HG03565 (cell line): Measurements from ENCODE around the gene CLEC16A.

Experiments
- ATAC-seq: cut with Tn5 transposase; IDR thresholded peaks from one replicate; pipeline ENCODE4 v1.9.1; 2021; ENCODE audit warnings: mild to moderate bottlenecking, moderate library complexity; ENCODE audit not compliant: unreplicated experiment

CLEC16A gene, protein sequence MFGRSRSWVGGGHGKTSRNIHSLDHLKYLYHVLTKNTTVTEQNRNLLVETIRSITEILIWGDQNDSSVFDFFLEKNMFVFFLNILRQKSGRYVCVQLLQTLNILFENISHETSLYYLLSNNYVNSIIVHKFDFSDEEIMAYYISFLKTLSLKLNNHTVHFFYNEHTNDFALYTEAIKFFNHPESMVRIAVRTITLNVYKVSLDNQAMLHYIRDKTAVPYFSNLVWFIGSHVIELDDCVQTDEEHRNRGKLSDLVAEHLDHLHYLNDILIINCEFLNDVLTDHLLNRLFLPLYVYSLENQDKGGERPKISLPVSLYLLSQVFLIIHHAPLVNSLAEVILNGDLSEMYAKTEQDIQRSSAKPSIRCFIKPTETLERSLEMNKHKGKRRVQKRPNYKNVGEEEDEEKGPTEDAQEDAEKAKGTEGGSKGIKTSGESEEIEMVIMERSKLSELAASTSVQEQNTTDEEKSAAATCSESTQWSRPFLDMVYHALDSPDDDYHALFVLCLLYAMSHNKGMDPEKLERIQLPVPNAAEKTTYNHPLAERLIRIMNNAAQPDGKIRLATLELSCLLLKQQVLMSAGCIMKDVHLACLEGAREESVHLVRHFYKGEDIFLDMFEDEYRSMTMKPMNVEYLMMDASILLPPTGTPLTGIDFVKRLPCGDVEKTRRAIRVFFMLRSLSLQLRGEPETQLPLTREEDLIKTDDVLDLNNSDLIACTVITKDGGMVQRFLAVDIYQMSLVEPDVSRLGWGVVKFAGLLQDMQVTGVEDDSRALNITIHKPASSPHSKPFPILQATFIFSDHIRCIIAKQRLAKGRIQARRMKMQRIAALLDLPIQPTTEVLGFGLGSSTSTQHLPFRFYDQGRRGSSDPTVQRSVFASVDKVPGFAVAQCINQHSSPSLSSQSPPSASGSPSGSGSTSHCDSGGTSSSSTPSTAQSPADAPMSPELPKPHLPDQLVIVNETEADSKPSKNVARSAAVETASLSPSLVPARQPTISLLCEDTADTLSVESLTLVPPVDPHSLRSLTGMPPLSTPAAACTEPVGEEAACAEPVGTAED

DNA sequence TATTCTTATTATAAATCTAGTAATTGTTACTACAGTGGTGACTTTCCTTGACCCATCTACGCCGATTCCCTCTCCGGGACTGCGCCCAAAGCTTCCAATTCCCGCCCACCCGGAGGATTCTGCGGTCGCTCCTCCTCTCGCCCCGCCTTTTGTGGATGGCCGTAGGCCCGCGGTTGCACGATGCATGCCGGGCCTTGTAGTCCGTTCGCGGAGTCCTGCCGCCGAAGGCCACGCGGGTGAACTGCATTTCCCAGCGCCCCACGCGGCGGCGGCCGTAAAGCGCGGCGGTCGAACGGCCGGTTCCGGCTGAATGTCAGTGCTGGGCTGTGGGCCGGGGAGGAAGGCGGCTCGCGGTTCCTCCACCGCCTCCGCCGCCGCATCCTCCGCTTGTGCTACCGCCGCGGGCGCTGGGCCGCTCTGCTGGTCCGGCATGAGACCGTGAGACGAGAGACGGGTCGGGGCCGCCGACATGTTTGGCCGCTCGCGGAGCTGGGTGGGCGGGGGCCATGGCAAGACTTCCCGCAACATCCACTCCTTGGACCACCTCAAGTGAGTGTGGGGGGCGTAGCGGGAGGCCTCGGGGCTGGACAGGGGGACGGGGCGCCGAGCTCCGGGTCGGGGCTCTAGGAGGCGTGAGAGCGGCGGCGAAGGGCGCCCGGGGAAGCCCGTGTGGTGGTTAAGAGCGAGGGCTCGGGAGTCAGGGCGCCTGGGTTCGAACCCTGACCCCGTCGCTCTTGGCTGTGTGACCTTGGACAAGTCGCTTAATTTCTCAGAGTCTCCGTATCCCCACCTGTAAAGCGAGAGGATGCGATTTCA is at the start of gene CLEC16A:
Gene CLEC16A (plus strand): TSS at position 316 of the 816 bp plus-strand sequence. CDS start 154 bp downstream, at position 470.
- ATAC-seq: peak; percentile 70

DNA sequence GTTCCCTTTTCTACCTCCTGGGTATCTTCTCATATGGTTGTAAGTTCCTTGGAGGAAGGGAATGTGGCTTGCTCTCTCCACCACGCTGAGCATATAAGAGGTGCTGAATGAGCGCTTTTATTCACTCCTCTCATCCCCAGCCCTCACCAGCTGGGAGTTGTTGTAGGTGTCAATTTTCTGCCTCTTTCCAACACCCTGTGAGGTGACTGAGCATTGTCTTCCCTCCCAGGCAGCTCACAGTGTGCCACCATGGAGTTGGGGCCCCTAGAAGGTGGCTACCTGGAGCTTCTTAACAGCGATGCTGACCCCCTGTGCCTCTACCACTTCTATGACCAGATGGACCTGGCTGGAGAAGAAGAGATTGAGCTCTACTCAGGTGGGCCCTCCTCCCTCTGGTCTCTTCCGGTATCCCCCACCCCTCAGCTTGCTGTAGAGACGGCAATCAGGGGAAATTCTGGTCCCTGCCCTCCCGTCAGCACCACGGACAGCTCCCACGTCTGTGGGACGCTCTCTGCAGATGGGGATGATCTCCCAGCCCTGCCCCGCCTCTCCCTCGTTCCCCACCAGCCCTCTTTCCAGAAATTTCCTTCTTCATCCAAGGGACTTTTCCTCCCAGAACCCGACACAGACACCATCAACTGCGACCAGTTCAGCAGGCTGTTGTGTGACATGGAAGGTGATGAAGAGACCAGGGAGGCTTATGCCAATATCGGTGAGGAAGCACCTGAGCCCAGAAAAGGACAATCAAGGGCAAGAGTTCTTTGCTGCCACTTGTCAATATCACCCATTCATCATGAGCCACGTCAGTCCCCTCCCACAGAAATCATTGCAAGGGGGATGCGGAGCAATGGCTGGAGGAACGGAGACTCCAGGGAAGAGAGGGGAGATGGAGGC is 49.1 kb upstream of the CLEC16A start:
- ATAC-seq: no peak

DNA sequence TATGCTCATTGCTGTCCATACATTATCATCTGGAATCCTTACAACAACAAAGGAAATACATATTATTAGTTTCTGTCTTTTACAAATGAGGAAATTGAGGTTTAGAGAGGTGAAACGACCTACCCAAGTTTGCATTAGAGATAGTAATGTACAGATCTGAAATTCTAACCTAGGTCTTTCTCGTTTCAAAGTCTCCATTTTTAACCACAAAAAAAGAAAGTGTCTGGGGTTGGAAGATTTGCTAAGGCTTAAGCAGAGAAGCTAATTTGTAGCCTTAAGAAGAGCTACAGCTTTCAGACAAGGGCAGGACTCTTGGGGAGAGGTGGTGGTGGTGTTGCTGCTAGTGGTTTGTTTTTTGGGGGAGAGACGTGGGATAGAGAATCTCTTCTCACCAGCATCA is 48.2 kb upstream of the CLEC16A start:
- ATAC-seq: no peak

DNA sequence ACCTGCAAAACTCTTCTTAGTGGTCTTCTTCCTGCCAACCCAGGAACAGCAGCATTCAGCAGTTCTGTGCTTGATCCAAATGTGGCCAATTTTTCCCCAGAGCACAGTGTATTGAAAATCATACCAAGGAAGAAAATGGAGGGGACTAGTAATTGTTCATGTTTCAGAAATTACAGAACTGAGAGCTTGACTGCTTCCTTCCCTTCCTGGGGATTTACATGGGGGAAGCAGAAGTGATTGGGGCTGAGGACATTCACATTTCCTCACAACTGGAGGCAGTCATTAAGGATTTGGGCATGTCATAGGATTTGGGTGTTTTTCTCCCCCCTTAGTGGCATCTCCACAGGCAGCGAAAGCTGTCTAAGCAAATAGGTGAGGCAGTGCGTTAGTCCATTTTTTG is 47.6 kb upstream of the CLEC16A start:
- ATAC-seq: no peak

DNA sequence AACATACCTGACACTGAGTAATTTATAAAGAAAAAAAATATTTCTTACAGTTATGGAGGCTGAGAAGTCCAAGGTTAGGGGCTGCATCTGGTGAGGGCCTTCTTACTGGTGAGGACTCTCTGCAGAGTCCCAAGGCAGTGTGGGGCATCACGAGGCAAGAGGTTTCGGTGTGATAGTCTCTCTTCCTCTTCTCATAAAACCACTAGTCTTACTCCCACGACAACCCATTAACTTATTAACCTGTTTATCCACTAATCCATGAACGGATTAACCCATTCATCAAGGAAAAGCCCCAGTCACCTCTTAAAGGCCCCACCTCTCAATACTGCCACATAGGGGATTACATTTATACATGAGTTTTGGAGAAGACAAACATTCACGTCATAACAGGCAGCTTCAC is 47.2 kb upstream of the CLEC16A start:
- ATAC-seq: peak; percentile 43

DNA sequence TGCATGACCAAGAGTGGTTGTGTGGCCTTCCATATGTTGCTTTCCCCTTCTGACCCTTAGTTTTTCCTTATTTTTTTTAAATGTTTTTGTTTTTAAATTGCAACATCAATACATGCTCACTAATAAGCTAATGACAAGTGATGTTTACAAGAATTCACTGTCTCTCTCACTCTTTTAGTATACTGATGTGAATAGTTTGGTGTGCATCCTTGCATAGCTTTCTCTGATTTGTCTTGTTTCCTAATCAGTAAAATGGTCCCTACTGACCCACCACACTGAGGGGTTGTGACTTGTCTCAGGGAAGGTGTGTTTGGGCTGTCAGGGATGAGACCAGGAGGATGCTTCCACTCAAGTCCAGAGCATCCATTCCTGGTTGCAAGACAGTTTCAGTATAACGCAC is 41.4 kb upstream of the CLEC16A start:
- ATAC-seq: no peak

DNA sequence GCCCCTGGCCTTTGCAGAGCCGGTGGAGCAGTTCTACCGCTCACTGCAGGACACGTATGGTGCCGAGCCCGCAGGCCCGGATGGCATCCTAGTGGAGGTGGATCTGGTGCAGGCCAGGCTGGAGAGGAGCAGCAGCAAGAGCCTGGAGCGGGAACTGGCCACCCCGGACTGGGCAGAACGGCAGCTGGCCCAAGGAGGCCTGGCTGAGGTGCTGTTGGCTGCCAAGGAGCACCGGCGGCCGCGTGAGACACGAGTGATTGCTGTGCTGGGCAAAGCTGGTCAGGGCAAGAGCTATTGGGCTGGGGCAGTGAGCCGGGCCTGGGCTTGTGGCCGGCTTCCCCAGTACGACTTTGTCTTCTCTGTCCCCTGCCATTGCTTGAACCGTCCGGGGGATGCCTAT is 37.9 kb upstream of the CLEC16A start:
- no peak for ATAC-seq

DNA sequence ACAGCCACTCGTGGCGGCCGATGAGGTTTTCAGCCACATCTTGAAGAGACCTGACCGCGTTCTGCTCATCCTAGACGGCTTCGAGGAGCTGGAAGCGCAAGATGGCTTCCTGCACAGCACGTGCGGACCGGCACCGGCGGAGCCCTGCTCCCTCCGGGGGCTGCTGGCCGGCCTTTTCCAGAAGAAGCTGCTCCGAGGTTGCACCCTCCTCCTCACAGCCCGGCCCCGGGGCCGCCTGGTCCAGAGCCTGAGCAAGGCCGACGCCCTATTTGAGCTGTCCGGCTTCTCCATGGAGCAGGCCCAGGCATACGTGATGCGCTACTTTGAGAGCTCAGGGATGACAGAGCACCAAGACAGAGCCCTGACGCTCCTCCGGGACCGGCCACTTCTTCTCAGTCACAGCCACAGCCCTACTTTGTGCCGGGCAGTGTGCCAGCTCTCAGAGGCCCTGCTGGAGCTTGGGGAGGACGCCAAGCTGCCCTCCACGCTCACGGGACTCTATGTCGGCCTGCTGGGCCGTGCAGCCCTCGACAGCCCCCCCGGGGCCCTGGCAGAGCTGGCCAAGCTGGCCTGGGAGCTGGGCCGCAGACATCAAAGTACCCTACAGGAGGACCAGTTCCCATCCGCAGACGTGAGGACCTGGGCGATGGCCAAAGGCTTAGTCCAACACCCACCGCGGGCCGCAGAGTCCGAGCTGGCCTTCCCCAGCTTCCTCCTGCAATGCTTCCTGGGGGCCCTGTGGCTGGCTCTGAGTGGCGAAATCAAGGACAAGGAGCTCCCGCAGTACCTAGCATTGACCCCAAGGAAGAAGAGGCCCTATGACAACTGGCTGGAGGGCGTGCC is 37.2 kb upstream of the CLEC16A start:
- ATAC-seq: no peak

DNA sequence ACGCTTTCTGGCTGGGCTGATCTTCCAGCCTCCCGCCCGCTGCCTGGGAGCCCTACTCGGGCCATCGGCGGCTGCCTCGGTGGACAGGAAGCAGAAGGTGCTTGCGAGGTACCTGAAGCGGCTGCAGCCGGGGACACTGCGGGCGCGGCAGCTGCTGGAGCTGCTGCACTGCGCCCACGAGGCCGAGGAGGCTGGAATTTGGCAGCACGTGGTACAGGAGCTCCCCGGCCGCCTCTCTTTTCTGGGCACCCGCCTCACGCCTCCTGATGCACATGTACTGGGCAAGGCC is 36.7 kb upstream of the CLEC16A start:
- no peak for ATAC-seq

DNA sequence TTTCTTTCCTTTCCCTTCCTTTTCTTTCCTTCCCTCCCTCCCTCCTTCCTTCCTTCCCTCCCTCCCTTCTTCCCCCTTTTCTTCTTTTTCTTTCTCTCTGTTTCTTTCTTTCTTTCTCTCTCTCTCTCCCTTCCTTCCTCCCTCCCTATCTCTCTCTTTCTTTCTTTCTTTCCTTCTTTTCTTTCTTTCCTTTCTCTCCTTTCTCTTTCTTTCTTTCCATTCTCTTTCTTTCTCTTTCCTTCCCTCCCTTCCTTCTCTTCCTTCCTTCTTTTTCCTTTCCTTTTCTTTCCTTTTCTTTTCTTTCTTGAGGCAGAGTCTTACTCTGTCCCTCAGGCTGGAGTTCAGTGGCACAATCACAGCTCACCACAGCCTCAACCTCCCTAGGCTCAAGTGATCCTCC is 33.1 kb upstream of the CLEC16A start:
- no peak for ATAC-seq

DNA sequence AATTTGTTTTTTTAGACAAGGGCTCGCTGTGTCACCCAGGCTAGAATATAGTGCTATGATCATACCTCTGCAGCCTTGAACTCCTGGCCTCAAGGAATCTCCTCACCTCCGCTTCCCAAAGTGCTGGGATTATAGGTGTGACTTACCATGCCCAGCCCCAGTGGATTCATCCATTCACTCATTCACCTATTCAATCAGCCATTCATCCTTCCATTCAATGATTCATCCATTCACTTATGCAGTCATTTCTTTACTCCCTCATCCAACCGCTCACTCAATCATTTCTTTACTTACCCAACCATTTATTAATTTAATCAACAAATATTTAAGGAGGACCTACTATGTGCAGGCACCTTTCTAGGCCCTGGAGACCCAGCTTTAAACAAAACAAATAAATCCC is 27.8 kb upstream of the CLEC16A start:
- ATAC-seq: no peak

DNA sequence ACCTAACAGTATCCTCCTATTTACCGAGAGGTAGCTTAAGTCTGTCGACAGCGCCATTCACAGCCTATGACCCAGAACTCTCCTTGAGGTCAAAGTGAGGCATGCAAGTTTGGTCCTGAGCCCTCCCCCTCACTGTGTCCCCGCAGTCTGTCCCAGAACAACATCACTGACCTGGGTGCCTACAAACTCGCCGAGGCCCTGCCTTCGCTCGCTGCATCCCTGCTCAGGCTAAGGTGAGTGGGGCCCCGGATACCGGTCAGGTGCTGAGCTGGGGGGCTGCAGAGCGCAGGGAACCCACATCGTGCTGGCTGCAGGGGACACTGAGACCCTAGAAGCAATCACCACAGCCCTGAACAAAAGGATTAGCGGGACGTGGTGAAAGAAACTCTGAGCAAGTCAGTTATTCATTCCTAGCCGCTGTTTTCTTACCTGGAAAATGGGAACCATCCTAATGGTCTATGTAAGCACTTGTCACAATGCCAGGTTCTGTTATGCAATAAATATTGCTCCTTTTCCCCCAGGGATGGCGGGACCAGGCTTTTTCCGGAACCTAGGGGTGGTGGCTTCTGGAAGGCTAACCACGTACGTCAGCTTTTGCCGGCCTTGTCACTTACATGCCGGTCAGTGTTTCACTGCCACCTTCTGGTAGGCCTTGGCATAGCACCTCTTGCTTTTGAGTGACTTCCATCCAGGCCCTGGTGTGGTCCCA is 25.9 kb upstream of the CLEC16A start:
- no peak for ATAC-seq

DNA sequence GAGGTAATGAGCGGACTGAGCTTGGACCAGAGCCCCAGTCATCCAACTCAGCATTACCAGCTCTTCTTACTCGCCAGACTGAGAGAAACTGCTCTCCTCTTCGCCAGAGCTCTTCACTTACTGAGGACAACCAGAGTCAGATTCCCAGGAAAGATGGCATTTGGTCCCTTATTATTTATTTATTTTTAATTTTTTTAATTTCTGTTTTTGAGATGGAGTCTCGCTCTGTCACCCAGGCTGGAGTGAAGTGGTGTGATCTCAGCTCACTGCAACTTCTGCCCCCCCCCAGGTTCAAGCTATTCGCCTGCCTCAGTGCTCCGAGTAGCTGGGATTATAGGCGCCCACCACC is 25.4 kb upstream of the CLEC16A start:
- no peak for ATAC-seq

DNA sequence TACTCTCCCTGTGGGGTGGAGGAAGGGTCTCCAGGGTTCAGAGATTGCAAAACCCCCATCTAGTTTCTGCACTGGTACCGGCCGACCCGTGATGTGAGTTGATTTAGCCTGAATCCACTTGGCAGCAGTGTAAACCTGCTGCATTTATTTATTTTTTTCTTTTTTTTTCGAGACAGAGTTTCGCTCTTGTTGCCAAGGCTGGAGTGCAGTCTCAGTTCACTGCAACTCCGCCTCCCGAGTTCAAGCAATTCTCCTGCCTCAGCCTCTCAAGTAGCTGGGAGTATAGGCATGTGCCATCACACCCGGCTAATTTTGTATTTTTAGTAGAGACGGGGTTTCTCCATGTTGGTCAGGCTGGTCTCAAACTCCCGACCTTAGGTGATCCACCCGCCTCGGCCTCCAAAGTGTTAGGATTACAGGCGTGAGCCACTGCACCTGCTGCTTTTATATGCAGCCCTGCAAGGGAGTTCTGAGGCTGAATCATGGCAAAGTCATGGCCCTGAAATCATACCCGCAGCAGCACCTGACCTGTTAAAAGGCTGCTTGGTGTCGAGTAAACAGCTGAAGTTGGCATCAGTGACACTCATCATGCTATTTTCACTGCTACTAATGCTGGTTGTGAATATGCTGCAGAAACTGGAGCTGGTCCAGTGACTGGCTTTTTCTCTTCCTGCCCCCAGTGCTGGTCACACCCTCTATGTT is 23.5 kb upstream of the CLEC16A start:
- ATAC-seq: no peak

DNA sequence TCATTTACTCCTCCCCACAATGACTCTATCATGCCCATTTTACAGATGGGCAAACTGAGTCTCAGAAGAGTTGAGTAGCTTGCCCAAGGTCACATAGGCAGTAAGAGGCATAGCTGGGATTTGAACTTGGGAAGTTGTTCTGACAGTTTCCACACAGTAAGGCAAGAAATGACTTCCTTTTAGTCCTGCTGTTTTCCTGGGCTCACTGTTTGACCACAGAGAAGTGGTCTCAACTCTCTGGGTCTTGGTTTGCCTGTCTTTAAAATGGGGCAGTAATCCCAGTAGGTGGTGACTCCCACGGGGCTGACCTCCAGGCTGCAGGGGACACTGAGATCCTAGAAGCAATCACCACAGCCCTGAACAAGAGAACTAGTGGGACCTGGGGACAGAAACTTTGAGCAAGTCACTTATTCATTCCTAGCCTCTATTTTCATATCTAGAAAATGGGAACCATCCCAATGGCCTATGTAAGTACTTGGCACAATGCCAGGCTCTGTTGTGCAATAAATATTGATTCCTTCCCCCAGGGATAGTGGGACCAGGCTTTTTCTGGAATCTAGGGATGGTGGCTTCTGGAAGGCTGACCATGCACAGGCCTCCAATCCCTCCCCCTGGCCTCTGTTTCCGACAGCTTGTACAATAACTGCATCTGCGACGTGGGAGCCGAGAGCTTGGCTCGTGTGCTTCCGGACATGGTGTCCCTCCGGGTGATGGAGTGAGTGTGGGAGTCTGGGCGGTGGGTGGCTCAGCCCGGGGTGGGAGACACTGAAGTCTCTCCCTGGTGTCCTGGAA is 22.6 kb upstream of the CLEC16A start:
- ATAC-seq: no peak

DNA sequence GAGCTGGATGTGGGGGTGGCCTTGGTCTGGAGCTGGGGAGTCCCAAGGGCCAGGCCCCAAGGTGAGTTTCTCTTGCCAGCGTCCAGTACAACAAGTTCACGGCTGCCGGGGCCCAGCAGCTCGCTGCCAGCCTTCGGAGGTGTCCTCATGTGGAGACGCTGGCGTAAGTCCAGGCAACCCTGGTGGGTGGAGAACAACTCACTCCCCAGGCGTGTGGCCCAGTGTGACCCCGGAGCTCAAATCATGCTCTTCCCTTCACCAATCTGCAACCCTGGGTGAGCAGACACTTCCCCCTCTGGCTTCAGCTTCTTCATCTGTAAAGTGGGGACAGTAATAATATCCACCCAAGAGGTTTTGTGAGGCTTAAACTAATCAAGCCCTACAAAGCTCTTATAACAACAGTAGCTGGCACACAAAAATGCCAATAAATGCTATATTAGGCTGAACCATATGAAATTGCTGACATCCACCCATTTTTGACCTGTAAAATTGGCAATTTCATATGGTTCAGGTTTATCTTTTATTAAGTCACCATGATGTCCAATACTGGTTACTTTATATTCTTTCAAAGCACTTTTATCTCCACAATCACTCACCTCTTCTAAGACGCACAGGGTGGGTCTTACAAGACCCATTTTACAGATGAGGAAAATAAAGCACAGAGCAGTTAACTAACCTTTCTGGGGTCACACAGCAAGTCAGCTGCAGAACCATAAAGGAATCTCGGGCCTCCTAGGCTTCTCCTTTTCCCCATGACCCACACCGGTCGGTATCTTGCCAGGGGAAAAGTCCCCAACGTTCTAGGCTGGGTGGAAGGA is 21.8 kb upstream of the CLEC16A start:
- ATAC-seq: no peak
